GM21526 (cell line): Measurements from ENCODE around the gene PTPRK.

ENCODE experiments used
- ATAC-seq: cut with Tn5 transposase; IDR thresholded peaks from one replicate; pipeline ENCODE4 v1.9.1; 2021; ENCODE audit warnings: moderate library complexity; ENCODE audit not compliant: unreplicated experiment, low FRiP score

PTPRK gene

GRCh38 chr6:128307671-128308070, 212.7 kb downstream of the PTPRK start:
- no peak for ATAC-seq

- no peak for ATAC-seq
Measured at GRCh38 chr6:128305976-128306375, 214.4 kb downstream of the PTPRK start.

GRCh38 chr6:128305228-128305627, 215.2 kb downstream of the PTPRK start:
- ATAC-seq, result no peak

GRCh38 chr6:128303870-128304269, 216.5 kb downstream of the PTPRK start:
- no peak for ATAC-seq

- no peak for ATAC-seq
Measured at GRCh38 chr6:128302942-128303341, 217.5 kb downstream of the PTPRK start.

- ATAC-seq, result no peak
Measured at GRCh38 chr6:128295670-128296069, 224.7 kb downstream of the PTPRK start.

- ATAC-seq, result no peak
Measured at GRCh38 chr6:128290221-128290620, 230.2 kb downstream of the PTPRK start.

GRCh38 chr6:128284128-128284527, 236.3 kb downstream of the PTPRK start:
- no peak for ATAC-seq

GRCh38 chr6:128282961-128283360, 237.4 kb downstream of the PTPRK start:
- no peak for ATAC-seq

- no peak for ATAC-seq
Measured at GRCh38 chr6:128280960-128281359, 239.4 kb downstream of the PTPRK start.

- ATAC-seq, result no peak
Measured at GRCh38 chr6:128280066-128280465, 240.3 kb downstream of the PTPRK start.

GRCh38 chr6:128278836-128279235, 241.6 kb downstream of the PTPRK start:
- ATAC-seq, result no peak

GRCh38 chr6:128277379-128277778, 243.0 kb downstream of the PTPRK start:
- ATAC-seq, result no peak

- no peak for ATAC-seq
Measured at GRCh38 chr6:128276311-128276710, 244.1 kb downstream of the PTPRK start.

GRCh38 chr6:128275681-128276080, 244.7 kb downstream of the PTPRK start:
- no peak for ATAC-seq

GRCh38 chr6:128275030-128275429, 245.4 kb downstream of the PTPRK start:
- no peak for ATAC-seq

GRCh38 chr6:128271527-128271926, 248.9 kb downstream of the PTPRK start:
- ATAC-seq, result no peak

- ATAC-seq, result no peak
Measured at GRCh38 chr6:128271011-128271410, 249.4 kb downstream of the PTPRK start.

- ATAC-seq, result no peak
Measured at GRCh38 chr6:128266946-128267345, 253.5 kb downstream of the PTPRK start.

GRCh38 chr6:128265706-128266105, 254.7 kb downstream of the PTPRK start:
- ATAC-seq, result no peak

- ATAC-seq, result peak; percentile 57
Measured at GRCh38 chr6:128259730-128260685, 260.4 kb downstream of the PTPRK start.

GRCh38 chr6:128259029-128259724, 261.2 kb downstream of the PTPRK start:
- peak; percentile 92 for ATAC-seq
